ENCODE measurements around the gene COMMD2. TPM values are rescaled to one million over a fixed set of nuclear protein-coding genes. Genes with fewer than 3 reads are reported as not detected.
A peak's percentile ranks its signal among the peaks of the same experiment; 100 is the strongest.

COMMD2 gene
- total and polyA plus RNA-seq, 7 donors = 10.2 to 27.5 (median 17.1) TPM

GRCh38 chr3:149784064-149784704 lies 31.9 kb upstream of the COMMD2 start:
- intact Hi-C loops (cut with DNase I) = no loop called here
- H3K27ac ChIP-seq = peak overlapping the region in 1 of 4 donors; percentile 22
- peaks cover 0 to 8% (median 0%) of the 10 kb centered on the region in 4 donors for H3K4me1 ChIP-seq
- WGBS, 2 donors = 89 to 92% methylated on average over 5 of the region's 5 CpGs
- H3K4me3 ChIP-seq = no peak overlapping the region
- TF ChIP-seq POLR2A (IDR thresholded peaks at IDR 0.05) (no peak), CTCF (IDR thresholded peaks at IDR 0.05) (no peak), EP300 (IDR thresholded peaks at IDR 0.05) (no peak), POLR2AphosphoS5 (IDR thresholded peaks at IDR 0.05) (no peak)
- no peak for DNase-seq
- H3K27me3 ChIP-seq = no peaks in the 10 kb centered on the region
- no peaks in the 10 kb centered on the region for H3K9me3 ChIP-seq
- H3K36me3 ChIP-seq = no peaks in the 10 kb centered on the region

- Histone ChIP-seq H3K27me3 (no peaks in the 10 kb centered on the region), H3K9me3 (no peaks in the 10 kb centered on the region), H3K4me1 (peaks cover 0 to 8% (median 0%) of the 10 kb centered on the region in 4 donors), H3K27ac (peak overlapping the region in 1 of 4 donors; percentile 22), H3K4me3 (no peak overlapping the region), H3K36me3 (no peaks in the 10 kb centered on the region)
- DNase-seq = no peak
- no peak for TF ChIP-seq EP300 (IDR thresholded peaks at IDR 0.05)
- TF ChIP-seq CTCF (IDR thresholded peaks at IDR 0.05) = no peak
- TF ChIP-seq POLR2A (IDR thresholded peaks at IDR 0.05) = no peak
- no peak for TF ChIP-seq POLR2AphosphoS5 (IDR thresholded peaks at IDR 0.05)
- intact Hi-C loops (cut with DNase I) = no loop called here
These were observed 31.3 kb upstream of the COMMD2 start for GRCh38 chr3:149783576-149783975.

- TF ChIP-seq POLR2AphosphoS5 (IDR thresholded peaks at IDR 0.05) (no peak), POLR2A (IDR thresholded peaks at IDR 0.05) (no peak), CTCF (IDR thresholded peaks at IDR 0.05) (no peak), EP300 (IDR thresholded peaks at IDR 0.05) (no peak)
- no peaks in the 10 kb centered on the region for H3K27me3 ChIP-seq
- DNase-seq = no peak
- no peaks in the 10 kb centered on the region for H3K9me3 ChIP-seq
- intact Hi-C loops (cut with DNase I) = no loop called here
- 92 to 93% methylated on average over 3 of the region's 3 CpGs for WGBS, 2 donors
- H3K4me1 ChIP-seq = peaks cover 0 to 8% (median 0%) of the 10 kb centered on the region in 4 donors
- H3K36me3 ChIP-seq = no peaks in the 10 kb centered on the region
- H3K27ac ChIP-seq = peak overlapping the region in 1 of 4 donors; percentile 15
- no peak overlapping the region for H3K4me3 ChIP-seq
These were observed 29.5 kb upstream of the COMMD2 start for GRCh38 chr3:149781741-149782140.

- 66 to 84% methylated on average over 4 of the region's 4 CpGs for WGBS, 2 donors
- peaks cover 0 to 8% (median 0%) of the 10 kb centered on the region in 4 donors for H3K4me1 ChIP-seq
- TF ChIP-seq CTCF (IDR thresholded peaks at IDR 0.05) = no peak
- no peak for TF ChIP-seq POLR2AphosphoS5 (IDR thresholded peaks at IDR 0.05)
- TF ChIP-seq POLR2A (IDR thresholded peaks at IDR 0.05) = no peak
- TF ChIP-seq EP300 (IDR thresholded peaks at IDR 0.05) = no peak
- no peak for DNase-seq
- no peaks in the 10 kb centered on the region for H3K9me3 ChIP-seq
- H3K27ac ChIP-seq = peak overlapping the region in 1 of 4 donors; percentile 15
- no peaks in the 10 kb centered on the region for H3K27me3 ChIP-seq
- intact Hi-C loops (cut with DNase I) = no loop called here
- no peak overlapping the region for H3K4me3 ChIP-seq
- H3K36me3 ChIP-seq = no peaks in the 10 kb centered on the region
These were observed 28.9 kb upstream of the COMMD2 start for GRCh38 chr3:149781211-149781610.
